Measurements from ENCODE around the gene PALM3.

- TF ChIP-seq CTCF (conservative IDR thresholded peaks at IDR 0.05 in 1 of 2, IDR thresholded peaks at IDR 0.05 in 1 of 2; ENCODE audit: extremely low read depth in 1 of 2, insufficient read depth in 1 of 2, low read depth in 1 of 2, low read length in 2 of 2) (no peak), EZH2 (IDR thresholded peaks at IDR 0.05; ENCODE audit: borderline replicate concordance, low read length) (no peak)
Measured at GRCh38 chr19:14091813-14092462, 30.1 kb upstream of the PALM3 start.

Measured in mammary epithelial cell (primary cell).